IMR-90 (cell line): ENCODE results near the gene KCNH5.

Experiments
- CTCF ChIP-seq: conservative IDR thresholded peaks from 2 replicates; pipeline ENCODE4 v1.5.1; 2012; ENCODE audit warnings: mild to moderate bottlenecking, low read depth, low read length, improper control_type of control experiment
- POLR2A ChIP-seq: IDR thresholded peaks from 2 replicates; pipeline ENCODE4 v1.6.1; 2012; ENCODE audit warnings: mild to moderate bottlenecking, low read depth, low read length

GRCh38 chr14:62709773-62710172 lies 335.5 kb downstream of the KCNH5 start:
- TF ChIP-seq CTCF (no peak), POLR2A (no peak)
